Measurements from ENCODE around the gene IL11RA.
A peak's percentile ranks its signal among the peaks of the same experiment; 100 is the strongest.

Gene IL11RA

GRCh38 chr9:34687276-34688030 is 35.5 kb downstream of the IL11RA start:
- DNase-seq (ENCODE audit: low spot score), result no peak

- no peak for DNase-seq (ENCODE audit: low spot score)
These were observed 36.5 kb downstream of the IL11RA start for GRCh38 chr9:34688329-34689115.

- DNase-seq (ENCODE audit: low spot score), result no peak
These were observed 37.1 kb downstream of the IL11RA start for GRCh38 chr9:34689116-34689470.

- DNase-seq (ENCODE audit: low spot score), result no peak
These were observed 37.5 kb downstream of the IL11RA start for GRCh38 chr9:34689512-34689911.

GRCh38 chr9:34690983-34691935 is 39.3 kb downstream of the IL11RA start, which contains the start of gene CCL19:
Gene CCL19 (minus strand): TSS chr9:34691276. CDS start chr9:34691139, 137 bp downstream.
- DNase-seq (ENCODE audit: low spot score), result no peak

- DNase-seq (ENCODE audit: low spot score), result no peak
These were observed 39.9 kb downstream of the IL11RA start for GRCh38 chr9:34691936-34692315.

- no peak for DNase-seq (ENCODE audit: low spot score)
These were observed 41.6 kb downstream of the IL11RA start for GRCh38 chr9:34693560-34693959.

- DNase-seq (ENCODE audit: low spot score), result no peak
These were observed 42.8 kb downstream of the IL11RA start for GRCh38 chr9:34694811-34695210.

GRCh38 chr9:34701023-34701768 is 49.2 kb downstream of the IL11RA start:
- peak; percentile 70 for DNase-seq (ENCODE audit: low spot score)

- DNase-seq (ENCODE audit: low spot score), result peak; percentile 74
These were observed 50.1 kb downstream of the IL11RA start for GRCh38 chr9:34701769-34702736.

- DNase-seq (ENCODE audit: low spot score), result no peak
These were observed 55.1 kb downstream of the IL11RA start for GRCh38 chr9:34707130-34707529.

- DNase-seq (ENCODE audit: low spot score), result no peak
These were observed 57.4 kb downstream of the IL11RA start for GRCh38 chr9:34709196-34709978.

GRCh38 chr9:34710023-34710422 is 58.0 kb downstream of the IL11RA start, which contains the start of gene CCL21:
Gene CCL21 (minus strand): TSS chr9:34710136. CDS start chr9:34710066, 70 bp downstream.
- no peak for DNase-seq (ENCODE audit: low spot score)

Measured in HuH-7 (cell line).